SK-N-SH (cell line): ENCODE measurements around the gene ARMC10. TPM values are rescaled to one million over a fixed set of nuclear protein-coding genes. Genes with fewer than 3 reads are reported as not detected.

ENCODE experiments used
- CTCF ChIA-PET: fragments of 300-600, 350-600 bp; formaldehyde crosslinking; extraction: SDS; loops from one replicate; lab custom pipeline; 2021; lab: Yijun Ruan, JAX
- POLR2A ChIA-PET: fragments of 350-600 bp; sonication (Branson Sonifier 250); formaldehyde crosslinking; extraction: SDS; loops from one replicate; lab custom pipeline; 2020; ENCODE audit warnings: antibody characterized with exemption, inconsistent platforms; lab: Yijun Ruan, JAX
- DNase-seq: peaks from one replicate; pipeline ENCODE4 v3.0.0; 2012
- H2AFZ ChIP-seq: fragments of 200-600 bp; sonication (generic); 2 replicates; pipeline ENCODE4 v1.8.1; 2016; ENCODE audit warnings: antibody characterized with exemption, mild to moderate bottlenecking, low read depth
- H3F3A ChIP-seq: fragments of 200-600 bp; sonication (generic); replicated peaks from 2 replicates; pipeline ENCODE3; 2016; ENCODE audit warnings: antibody characterized with exemption, mild to moderate bottlenecking; ENCODE audit not compliant: insufficient read depth
- H3K27ac ChIP-seq, 2 experiments: fragments of 200-500 bp in 1 of 2; fragments of 200-600 bp in 1 of 2; sonication (Bioruptor generic) in 1 of 2; sonication (generic), shearing (Covaris generic) in 1 of 2; 2 replicates each; pipeline versions ENCODE4 v1.5.1 to v1.6.1; 2014 to 2016; ENCODE audit warnings: low read depth in 2 of 2, inconsistent platforms in 1 of 2, low read length in 1 of 2, mild to moderate bottlenecking in 1 of 2, mixed read lengths in 1 of 2
- H3K27me3 ChIP-seq: fragments of 200-600 bp; sonication (generic), shearing (Covaris generic); 2 replicates; pipeline ENCODE4 v1.6.1; 2016; ENCODE audit warnings: mixed run types; ENCODE audit not compliant: insufficient read depth
- H3K36me3 ChIP-seq, 2 experiments: fragments of 200-500 bp in 1 of 2; fragments of 200-600 bp in 1 of 2; sonication (Bioruptor generic) in 1 of 2; sonication (generic) in 1 of 2; replicated peaks in 1 of 2; 2 replicates each; pipeline versions ENCODE3 to v1.5.1; 2014 to 2016; ENCODE audit warnings: low read length in 1 of 2, mild to moderate bottlenecking in 1 of 2; ENCODE audit not compliant: insufficient read depth in 2 of 2, control insufficient read depth in 1 of 2
- H3K4me1 ChIP-seq, 2 experiments: fragments of 200-500 bp in 1 of 2; fragments of 200-600 bp in 1 of 2; sonication (Bioruptor generic) in 1 of 2; sonication (generic), shearing (Covaris generic) in 1 of 2; 2 replicates each; pipeline versions ENCODE4 v1.5.1 to v1.6.1; 2014 to 2016; ENCODE audit warnings: low read depth in 1 of 2, low read length in 1 of 2, mixed run types in 1 of 2; ENCODE audit not compliant: insufficient read depth in 2 of 2, control insufficient read depth in 1 of 2
- H3K4me2 ChIP-seq: fragments of 200-600 bp; sonication (generic), shearing (Covaris generic); 2 replicates; pipeline ENCODE4 v1.6.1; 2017; ENCODE audit warnings: mixed run types
- H3K4me3 ChIP-seq, 2 experiments: fragments of 200-500 bp in 1 of 2; fragments of 200-600 bp in 1 of 2; sonication (Bioruptor generic) in 1 of 2; sonication (generic), shearing (Covaris generic) in 1 of 2; 2 replicates each; pipeline versions ENCODE4 v1.5.1 to v1.8.1; 2014 to 2016; ENCODE audit warnings: low read depth in 2 of 2, inconsistent platforms in 1 of 2, low read length in 1 of 2, mild to moderate bottlenecking in 1 of 2, mixed read lengths in 1 of 2, moderate library complexity in 1 of 2
- H3K79me2 ChIP-seq: fragments of 200-600 bp; sonication (generic); 2 replicates; pipeline ENCODE4 v1.8.1; 2017; ENCODE audit warnings: mild to moderate bottlenecking; ENCODE audit not compliant: insufficient read depth
- H3K9ac ChIP-seq: fragments of 200-600 bp; sonication (generic); 2 replicates; pipeline ENCODE4 v1.6.1; 2017; ENCODE audit warnings: mixed run types
- H3K9me2 ChIP-seq: fragments of 200-600 bp; sonication (generic); 2 replicates; pipeline ENCODE4 v1.6.1; 2017; ENCODE audit warnings: mixed run types
- H3K9me3 ChIP-seq: fragments of 200-600 bp; sonication (generic); 2 replicates; pipeline ENCODE4 v1.6.1; 2017; ENCODE audit warnings: mixed run types, mild to moderate bottlenecking, moderate library complexity
- H4K20me1 ChIP-seq: fragments of 200-600 bp; sonication (generic); 2 replicates; pipeline ENCODE4 v1.6.1; 2017; ENCODE audit warnings: mild to moderate bottlenecking, mixed run types; ENCODE audit not compliant: insufficient read depth
- CHD2 ChIP-seq: fragments of 150-350 bp; IDR thresholded peaks from 2 replicates; pipeline ENCODE4 v1.6.1; 2018; ENCODE audit warnings: low read length; ENCODE audit not compliant: partially characterized antibody
- CTCF ChIP-seq: fragments of 200-600 bp; sonication (generic); IDR thresholded peaks from 2 replicates; pipeline ENCODE4 v1.6.1; 2017; ENCODE audit warnings: antibody characterized with exemption, mild to moderate bottlenecking, moderate library complexity
- FOSL2 ChIP-seq: IDR thresholded peaks from 2 replicates; pipeline ENCODE4 v1.4.0; 2012; ENCODE audit warnings: low read depth, mild to moderate bottlenecking, moderate library complexity, borderline replicate concordance
- FOXM1 ChIP-seq: IDR thresholded peaks from 2 replicates; pipeline ENCODE4 v1.4.0; 2012; ENCODE audit warnings: low read depth, mild to moderate bottlenecking
- GATA2 ChIP-seq: sonication (generic); formaldehyde crosslinking; IDR thresholded peaks from 2 replicates; pipeline ENCODE4 v1.5.0; 2020; ENCODE audit warnings: mild to moderate bottlenecking, missing genetic modification reagents
- MEF2A ChIP-seq: IDR thresholded peaks from 2 replicates; pipeline ENCODE4 v1.4.0; 2012; ENCODE audit warnings: low read depth, borderline replicate concordance
- MXI1 ChIP-seq: IDR thresholded peaks from 2 replicates; pipeline ENCODE4 v1.6.1; 2012; ENCODE audit warnings: mild to moderate bottlenecking, low read depth, low read length, improper control_type of control experiment
- NRF1 ChIP-seq: IDR thresholded peaks from 2 replicates; pipeline ENCODE4 v1.6.1; 2012; ENCODE audit warnings: low read depth, mild to moderate bottlenecking, low read length
- POLR2AphosphoS5 ChIP-seq: IDR thresholded peaks from 2 replicates; pipeline ENCODE4 v1.6.1; 2012; ENCODE audit warnings: low read depth, low read length
- RAD21 ChIP-seq: IDR thresholded peaks from 2 replicates; pipeline ENCODE4 v1.6.1; 2012; ENCODE audit warnings: mild to moderate bottlenecking, low read length
- REST ChIP-seq: IDR thresholded peaks from 2 replicates; pipeline ENCODE4 v1.6.1; 2012; ENCODE audit warnings: mild to moderate bottlenecking, low read depth, low read length, moderate library complexity
- RFX5 ChIP-seq: IDR thresholded peaks from 2 replicates; pipeline ENCODE4 v1.6.1; 2012; ENCODE audit warnings: mild to moderate bottlenecking, improper control_type of control experiment, low read length
- RXRA ChIP-seq: IDR thresholded peaks from 2 replicates; pipeline ENCODE4 v1.4.0; 2012; ENCODE audit warnings: low read depth, mild to moderate bottlenecking, borderline replicate concordance
- SIN3A ChIP-seq: IDR thresholded peaks from 2 replicates; pipeline ENCODE4 v1.6.1; 2012; ENCODE audit warnings: low read depth, mild to moderate bottlenecking, low read length, moderate library complexity, borderline replicate concordance
- TAF1 ChIP-seq: IDR thresholded peaks from 2 replicates; pipeline ENCODE4 v1.6.1; 2012; ENCODE audit warnings: low read depth, mild to moderate bottlenecking, low read length, moderate library complexity, borderline replicate concordance
- USF1 ChIP-seq: IDR thresholded peaks from 2 replicates; pipeline ENCODE4 v1.4.0; 2012; ENCODE audit warnings: low read depth, borderline replicate concordance
- USF2 ChIP-seq: fragments of 150-350 bp; IDR thresholded peaks from 2 replicates; pipeline ENCODE4 v1.6.1; 2017; ENCODE audit warnings: antibody characterized with exemption, low read length, low read depth, borderline replicate concordance
- WGBS: methylation state at CpG from one replicate; pipeline ENCODE4 v1.1.6; 2017; ENCODE audit warnings: low lambda C conversion rate; 5-methylcytosine and 5-hydroxymethylcytosine counted together
- polyA plus RNA-seq, 3 experiments: library from polyadenylated mRNA; depleted of rRNA; stranded (reverse); fragments of >200 nt; gene quantifications; 2 replicates each; pipeline ENCODE4 v1.2.3, GENCODE V29; 2012

ARMC10 gene
- polyA plus RNA-seq, 1 of the 3 experiments (the other 2 are of a cell fraction) = 43.4 TPM

- TF ChIP-seq USF2 (no peak), TAF1 (peak; percentile 78), NRF1 (no peak), GATA2 (CRISPR knock-in tag) (no peak)
Measured at GRCh38 chr7:103074519-103075336, at the start of gene ARMC10, which contains the start of gene FBXL13 (continued).

GRCh38 chr7:103025341-103025740 lies 49.6 kb upstream of the ARMC10 start:
- Histone ChIP-seq H3K9me2 (peaks cover 8% of the 10 kb centered on the region; the same call in 1 of the 2 replicates), H4K20me1 (no peaks in the 10 kb centered on the region), H3K27me3 (no peaks in the 10 kb centered on the region), H3K9ac (no peak overlapping the region), H3K4me3 (no peak overlapping the region)
- TF ChIP-seq CHD2 = no peak
- no peak for TF ChIP-seq TAF1
- no peak for TF ChIP-seq MEF2A
- TF ChIP-seq RXRA = no peak
- no peak for TF ChIP-seq REST
- TF ChIP-seq, all 33 proteins: peak for 0
- no peaks in the 10 kb centered on the region; a peak in 1 of 4 replicates for H3K4me1 ChIP-seq
- H3K4me2 ChIP-seq = no peak overlapping the region
- peaks cover 0 to 5% of the 10 kb centered on the region in 2 experiments for H3K36me3 ChIP-seq
- 0 out of 2 replicates have a peak overlapping the region, but pooled peaks have one; percentile 53 for H2AFZ ChIP-seq
- peaks cover 3% of the 10 kb centered on the region for H3F3A ChIP-seq
- no peaks in the 10 kb centered on the region for H3K9me3 ChIP-seq
- no peak overlapping the region; a peak in 1 of 4 replicates for H3K27ac ChIP-seq
- WGBS = 59% methylated on average over 3 of the region's 3 CpGs
- ChIA-PET CTCF (no interaction called here), POLR2A (no interaction called here)
- no peaks in the 10 kb centered on the region for H3K79me2 ChIP-seq
- peak; percentile 39 for DNase-seq

GRCh38 chr7:103031024-103031423 lies 43.9 kb upstream of the ARMC10 start:
- Histone ChIP-seq H2AFZ (no peak overlapping the region), H3K27me3 (no peaks in the 10 kb centered on the region), H3K36me3 (no peaks in the 10 kb centered on the region), H3K4me2 (no peak overlapping the region), H4K20me1 (no peaks in the 10 kb centered on the region), H3K9ac (no peak overlapping the region), H3K9me3 (no peaks in the 10 kb centered on the region), H3K27ac (no peak overlapping the region), H3K79me2 (no peaks in the 10 kb centered on the region), H3K4me3 (no peak overlapping the region), H3K4me1 (no peaks in the 10 kb centered on the region), H3F3A (peaks cover 3% of the 10 kb centered on the region), H3K9me2 (peaks cover 8% of the 10 kb centered on the region; the same call in 1 of the 2 replicates)
- 91% methylated on average over 1 of the region's 1 CpG for WGBS
- ChIA-PET CTCF (no interaction called here), POLR2A (no interaction called here)
- DNase-seq = no peak
- TF ChIP-seq FOXM1 = no peak
- no peak for TF ChIP-seq FOSL2
- TF ChIP-seq GATA2 (CRISPR knock-in tag) = no peak
- TF ChIP-seq USF1 = no peak
- TF ChIP-seq SIN3A = no peak
- no peak for TF ChIP-seq CHD2
- no peak for TF ChIP-seq MXI1
- no peak for TF ChIP-seq RFX5
- no peak for TF ChIP-seq POLR2AphosphoS5
- no peak for TF ChIP-seq CTCF
- TF ChIP-seq RAD21 = no peak
